EL (cell line): ENCODE data around the gene RWDD4.

Source experiments
- DNase-seq: peaks from one replicate; pipeline ENCODE4 v3.0.0-alpha.2; 2016

RWDD4 gene

GRCh38 chr4:183659029-183659871, at the start of gene RWDD4, which contains the start of gene TRAPPC11:
RWDD4 (minus strand) TSS chr4:183659185; CDS start chr4:183658952, 233 bp downstream.
TRAPPC11 (plus strand) TSS chr4:183659293; CDS start chr4:183663868, 4,575 bp downstream.
- DNase-seq, result peak; percentile 98

DNA sequence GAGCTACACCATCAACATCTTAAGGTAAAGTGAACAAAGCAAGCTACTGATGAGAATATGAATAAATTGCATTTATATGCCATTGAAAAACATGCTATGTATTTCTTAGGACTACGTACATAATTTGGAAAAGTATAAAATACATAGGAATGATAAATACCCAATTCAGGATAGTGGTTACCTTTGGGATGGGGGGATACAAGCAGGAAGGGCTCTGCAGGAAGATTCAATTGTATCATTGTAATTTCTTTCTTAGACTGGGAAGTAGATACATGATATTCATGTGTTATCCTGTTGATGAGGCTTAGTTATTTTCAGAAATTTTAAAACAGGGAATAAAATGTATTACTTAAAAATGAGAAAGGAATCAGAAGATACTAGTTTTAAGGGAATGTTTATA, 43.5 kb upstream of the RWDD4 start:
- no peak for DNase-seq

- DNase-seq, result no peak
These were observed 41.4 kb upstream of the RWDD4 start for GRCh38 chr4:183700407-183700806.

GRCh38 chr4:183698909-183699308, 39.9 kb upstream of the RWDD4 start:
- no peak for DNase-seq

GRCh38 chr4:183691897-183692296, 32.9 kb upstream of the RWDD4 start:
- DNase-seq, result no peak

- no peak for DNase-seq
These were observed 32.0 kb upstream of the RWDD4 start for GRCh38 chr4:183691006-183691405.

GRCh38 chr4:183688216-183688615, 29.2 kb upstream of the RWDD4 start:
- no peak for DNase-seq

DNA sequence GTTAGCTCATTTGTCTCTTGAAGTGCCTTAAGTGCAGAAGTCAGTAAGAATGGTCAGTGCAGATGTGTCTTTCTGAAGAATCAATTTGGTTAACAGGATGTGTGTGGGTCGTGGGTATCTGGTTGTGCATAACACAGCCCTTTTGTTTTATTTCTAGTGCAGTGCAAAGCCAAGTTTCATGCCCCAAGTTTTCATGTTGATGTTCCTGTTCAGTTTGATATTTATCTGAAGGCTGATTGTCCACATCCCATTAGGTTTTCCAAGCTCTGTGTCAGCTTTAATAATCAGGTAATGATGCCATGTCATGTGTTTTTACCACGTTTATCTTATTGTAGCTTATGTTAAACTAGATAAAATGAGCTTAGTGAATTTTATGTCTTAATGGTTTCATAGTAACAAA, 27.5 kb upstream of the RWDD4 start:
- no peak for DNase-seq

- DNase-seq, result no peak
These were observed 22.1 kb upstream of the RWDD4 start for GRCh38 chr4:183681119-183681518.

GRCh38 chr4:183675625-183676024, 16.6 kb upstream of the RWDD4 start:
- no peak for DNase-seq

DNA sequence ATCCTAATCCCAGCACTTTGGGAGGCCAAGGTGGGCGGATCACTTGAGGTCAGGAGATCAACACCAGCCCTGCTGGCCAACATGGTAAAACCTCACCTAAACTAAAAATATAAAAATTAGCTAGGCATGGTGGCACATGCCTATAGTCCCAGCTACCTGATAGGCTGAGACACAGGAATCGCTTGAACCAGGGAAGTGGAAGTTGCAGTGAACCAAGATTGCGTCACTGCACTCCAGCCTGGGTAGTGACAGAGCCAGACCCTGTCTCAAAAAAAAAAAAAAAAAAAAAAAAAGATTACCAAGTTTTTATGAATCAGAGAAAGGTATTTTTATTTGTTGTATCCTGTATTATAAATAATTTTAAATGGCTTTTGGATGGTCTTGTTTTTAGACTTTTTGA, 15.2 kb upstream of the RWDD4 start:
- no peak for DNase-seq

GRCh38 chr4:183670960-183671555, 12.1 kb upstream of the RWDD4 start:
- no peak for DNase-seq

DNA sequence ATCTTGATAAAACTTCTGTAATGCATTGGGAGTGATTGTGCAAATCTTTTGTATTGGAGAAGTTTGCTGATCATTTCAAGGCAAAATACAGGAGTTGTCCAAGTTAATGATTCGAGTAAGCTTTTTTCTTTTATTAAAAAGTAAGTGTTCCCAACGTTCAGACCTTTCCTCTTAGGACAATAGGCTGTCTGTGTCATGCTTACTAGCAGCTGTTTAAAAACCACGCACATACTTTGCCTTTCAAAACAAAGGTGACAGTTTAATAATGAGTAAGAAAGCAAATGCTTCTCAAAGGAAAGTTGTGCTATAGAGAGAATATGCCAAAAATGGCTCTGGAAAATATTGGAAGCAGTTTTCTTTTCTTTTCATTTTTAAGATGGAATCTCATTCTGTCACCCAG, 11.3 kb upstream of the RWDD4 start:
- no peak for DNase-seq

GRCh38 chr4:183666088-183666487, 7.1 kb upstream of the RWDD4 start:
- no peak for DNase-seq

DNA sequence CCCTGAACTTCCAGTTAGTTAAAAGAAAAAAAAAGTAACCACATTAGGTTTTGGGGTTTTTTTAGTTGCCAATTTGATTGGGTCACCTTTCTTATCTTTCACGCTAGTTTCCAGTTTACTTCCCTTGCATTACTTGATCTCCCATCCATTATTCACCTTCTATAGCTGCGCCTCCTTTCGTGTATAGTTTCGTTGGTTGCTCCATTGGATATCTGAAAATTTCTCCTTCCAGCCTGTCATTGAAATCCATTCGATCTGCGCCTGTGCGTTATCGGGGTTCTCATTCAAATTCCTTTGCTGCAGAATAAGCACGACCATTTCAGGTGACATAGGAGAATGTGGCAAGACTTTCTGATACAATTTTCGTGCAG, 872 bp upstream of the RWDD4 start:
- DNase-seq, result no peak

DNA sequence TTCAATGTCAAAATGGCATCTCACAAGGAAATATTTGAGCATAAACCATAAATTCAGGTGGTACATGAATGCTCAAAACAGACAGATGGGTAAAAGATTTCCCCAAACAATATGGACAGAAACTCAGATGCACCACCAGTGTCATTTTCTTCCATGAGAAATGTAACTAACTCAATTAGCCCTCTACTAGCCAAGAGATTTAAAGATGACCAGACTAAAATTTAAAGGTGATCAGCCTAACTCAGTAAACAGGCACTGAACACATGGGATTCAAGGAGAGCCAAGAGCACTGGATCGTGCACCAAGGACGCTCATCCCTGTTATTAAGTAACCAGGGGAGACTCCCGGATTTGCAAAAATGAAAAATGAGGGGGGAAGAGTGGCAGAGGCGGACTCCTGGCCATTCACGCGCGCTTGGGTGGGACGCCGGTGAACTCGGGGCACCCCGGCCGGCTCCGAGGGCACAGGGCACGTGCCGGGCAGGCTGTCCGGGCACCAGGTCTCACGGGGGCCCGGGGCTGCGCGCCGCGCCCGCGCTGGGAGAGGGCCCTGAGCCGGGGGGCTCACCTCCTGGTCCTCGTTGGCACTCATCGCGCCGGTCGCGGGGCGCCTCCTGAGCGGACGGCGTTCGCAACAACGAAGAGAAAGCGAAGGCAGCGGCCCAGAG, 490 bp downstream of the RWDD4 start:
- DNase-seq, result peak; percentile 28

DNA sequence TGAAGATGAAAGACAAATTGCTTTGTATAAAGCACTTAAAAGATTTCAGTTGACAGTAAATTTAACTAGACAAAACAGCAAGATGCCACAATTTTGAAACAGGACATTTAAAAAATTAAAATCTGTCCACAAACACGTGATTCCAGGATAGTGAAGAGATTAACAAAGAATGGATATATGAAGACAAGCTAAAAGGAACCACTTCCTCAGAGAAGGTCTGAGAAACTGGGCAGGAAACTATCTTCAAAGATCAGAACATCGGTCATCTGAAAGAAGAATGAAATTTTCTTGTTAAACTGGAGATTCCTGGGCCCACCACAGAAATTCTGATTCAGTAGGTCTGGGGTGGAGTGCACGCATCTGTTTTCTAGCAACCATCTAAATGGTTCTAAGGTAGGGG, 1.4 kb downstream of the RWDD4 start:
- peak; percentile 20 for DNase-seq

DNA sequence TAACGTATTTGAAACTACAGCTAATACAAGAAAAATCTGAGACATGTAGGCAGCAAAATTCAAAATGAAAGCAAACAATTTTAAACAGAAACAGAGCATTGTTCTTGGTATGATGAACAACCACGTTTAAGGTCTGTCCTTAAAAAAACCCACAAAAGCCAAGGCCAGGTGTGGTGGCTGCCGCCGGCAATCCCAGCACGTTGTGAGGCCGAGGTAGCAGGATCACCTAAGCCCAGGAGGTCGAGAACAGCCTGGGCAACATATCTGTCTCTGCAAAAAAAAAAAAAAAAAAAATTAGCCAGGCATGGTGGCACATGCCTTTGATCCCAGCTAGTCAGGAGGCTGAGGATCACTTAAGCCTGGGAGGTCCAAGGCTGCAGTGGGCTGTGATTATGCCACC, 13.7 kb downstream of the RWDD4 start:
- DNase-seq, result no peak

DNA sequence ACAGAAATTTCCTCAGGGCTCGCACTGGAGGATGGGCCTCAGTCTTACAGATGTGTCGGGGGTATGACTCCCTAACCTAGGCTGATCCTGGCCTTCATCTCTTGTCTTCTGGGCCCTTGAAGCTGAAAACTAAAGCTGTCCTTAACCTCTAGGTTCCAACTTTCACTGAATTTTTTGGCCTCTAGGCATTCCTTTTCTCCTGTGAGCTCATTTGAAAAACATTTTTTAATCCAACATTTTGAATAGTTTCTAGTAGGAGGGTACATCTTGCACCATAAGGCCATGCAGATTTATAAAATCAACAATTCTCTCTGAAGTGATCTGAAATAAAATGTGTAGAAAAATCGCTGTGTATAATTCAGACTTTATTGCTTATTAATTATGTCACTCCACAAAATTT, 19.7 kb downstream of the RWDD4 start:
- DNase-seq, result peak; percentile 59

DNA sequence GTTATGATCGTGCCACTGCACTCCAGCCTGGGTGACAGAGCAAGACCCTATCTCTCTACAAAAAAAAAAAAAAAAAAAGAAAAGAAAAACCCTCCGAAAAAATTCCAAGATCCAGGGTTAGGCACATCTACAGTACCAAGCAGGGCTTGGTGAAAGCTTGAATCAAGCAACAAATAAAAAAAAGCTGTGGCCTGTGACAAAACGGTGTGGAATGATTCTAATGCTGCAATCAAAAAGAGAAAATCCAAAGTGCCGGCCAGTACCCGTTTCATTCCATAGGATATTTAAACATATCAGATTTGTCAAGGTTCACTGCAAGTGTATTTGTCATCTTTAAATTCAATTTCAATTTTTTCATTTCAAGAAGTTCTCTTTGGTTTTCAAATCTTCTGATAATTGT, 20.5 kb downstream of the RWDD4 start:
- peak; percentile 80 for DNase-seq

DNA sequence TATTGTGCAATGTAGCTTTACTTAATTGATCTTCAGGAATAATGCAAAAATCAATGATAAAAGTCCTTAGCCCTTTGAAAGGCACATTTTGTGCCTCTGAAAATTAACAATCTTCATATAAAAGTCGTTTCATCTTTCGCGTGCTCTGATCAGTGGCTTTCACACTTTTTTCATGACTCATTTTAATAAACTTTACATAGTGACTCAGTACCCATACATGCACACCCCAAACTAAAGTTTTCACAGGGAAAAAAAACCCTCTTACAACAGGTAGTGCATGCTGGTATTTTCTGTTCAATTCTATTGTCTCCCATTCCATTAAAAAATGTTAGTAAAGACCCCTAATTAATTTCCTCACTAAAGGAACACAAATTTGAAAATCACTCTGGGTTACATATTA, 21.5 kb downstream of the RWDD4 start:
- peak; percentile 68 for DNase-seq

GRCh38 chr4:183636923-183637322, 22.1 kb downstream of the RWDD4 start:
- no peak for DNase-seq

- no peak for DNase-seq
These were observed 22.5 kb downstream of the RWDD4 start for GRCh38 chr4:183636503-183636902.

DNA sequence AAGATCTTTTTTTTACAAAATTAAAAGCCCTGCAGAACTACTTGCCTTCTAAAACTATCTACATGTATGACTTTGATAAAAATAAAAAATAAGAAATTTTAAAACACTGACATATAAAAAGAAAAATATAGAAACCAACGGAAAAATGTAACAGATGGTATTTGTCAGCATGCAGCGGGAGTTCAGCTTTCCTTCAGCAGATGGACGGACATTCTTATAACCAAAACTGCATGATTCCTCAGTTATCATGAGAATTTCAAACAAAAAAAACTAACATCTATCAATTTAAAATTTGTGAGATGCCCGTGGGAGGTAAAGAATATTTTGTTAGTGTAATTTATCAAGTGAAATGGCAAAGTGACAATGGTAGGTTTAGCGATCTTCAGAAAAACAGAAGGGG, 23.2 kb downstream of the RWDD4 start:
- DNase-seq, result no peak
